Putamen (tissue), 1 donor: ENCODE data around the gene SOAT2.
A peak's percentile ranks its signal among the peaks of the same experiment; 100 is the strongest.

Experiments used
- DNase-seq: peaks from one replicate; pipeline ENCODE4 v3.0.0-alpha.2; 2016; ENCODE audit warnings: low spot score

SOAT2 gene

GRCh38 chr12:53102883-53103807 is at the start of gene SOAT2:
Gene SOAT2, plus strand, starts transcription at chr12:53103486. Its CDS starts 92 bp downstream, at chr12:53103578.
- DNase-seq = no peak

GRCh38 chr12:53054112-53054878 is 49.0 kb upstream of the SOAT2 start:
- DNase-seq = peak; percentile 96

DNA sequence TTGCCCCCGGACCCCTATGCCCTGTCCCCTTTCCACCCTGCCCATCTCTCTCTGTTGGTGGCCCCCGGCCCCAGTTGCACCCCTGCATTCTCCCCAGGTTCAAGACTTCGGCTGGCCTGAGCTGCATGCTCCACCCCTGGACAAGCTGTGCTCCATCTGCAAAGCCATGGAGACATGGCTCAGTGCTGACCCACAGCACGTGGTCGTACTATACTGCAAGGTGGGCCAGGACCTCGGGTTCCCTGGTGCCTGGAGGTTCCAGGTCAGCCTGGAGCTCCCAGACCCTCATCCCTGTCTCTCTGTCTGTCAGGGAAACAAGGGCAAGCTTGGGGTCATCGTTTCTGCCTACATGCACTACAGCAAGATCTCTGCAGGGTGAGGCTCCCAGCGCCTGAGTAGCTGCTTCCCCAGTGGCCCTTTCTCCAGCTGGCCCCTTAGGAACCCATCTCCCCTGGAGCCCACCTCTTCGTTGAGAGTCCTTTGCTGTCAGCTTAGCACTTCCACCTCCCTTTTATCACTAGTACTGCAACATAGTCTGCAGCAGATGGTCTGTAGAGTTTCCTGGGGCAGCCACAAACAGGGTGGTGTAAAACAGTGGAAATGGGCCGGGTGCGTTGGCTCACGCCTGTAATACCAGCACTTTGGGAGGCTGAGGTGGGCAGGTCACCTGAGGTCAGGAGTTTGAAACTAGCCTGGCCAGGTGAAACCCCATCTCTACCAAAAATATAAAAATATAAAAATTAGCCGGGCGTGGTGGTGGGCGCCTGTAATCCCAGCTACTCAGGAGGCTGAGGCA is 47.6 kb upstream of the SOAT2 start:
- no peak for DNase-seq

GRCh38 chr12:53056296-53056695 is 47.0 kb upstream of the SOAT2 start:
- no peak for DNase-seq

DNA sequence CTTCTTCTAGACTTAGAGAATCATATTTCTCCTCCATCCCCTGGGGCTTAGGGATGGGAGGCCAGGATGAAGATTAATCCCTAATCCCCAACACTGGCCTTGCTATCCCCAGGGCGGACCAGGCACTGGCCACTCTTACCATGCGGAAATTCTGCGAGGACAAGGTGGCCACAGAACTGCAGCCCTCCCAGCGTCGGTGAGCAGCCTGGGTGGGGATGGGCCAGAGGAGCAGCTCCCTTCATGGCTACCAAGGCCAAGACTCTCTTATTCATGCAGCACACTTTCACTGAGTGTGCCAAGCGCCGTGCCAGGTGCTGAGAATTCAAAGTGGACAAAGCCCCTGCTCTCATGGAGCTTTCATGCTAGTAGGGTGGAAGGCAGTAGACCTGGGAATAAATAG is 46.4 kb upstream of the SOAT2 start:
- DNase-seq = no peak

- DNase-seq = no peak
Observed at GRCh38 chr12:53057816-53058500, 45.3 kb upstream of the SOAT2 start.

DNA sequence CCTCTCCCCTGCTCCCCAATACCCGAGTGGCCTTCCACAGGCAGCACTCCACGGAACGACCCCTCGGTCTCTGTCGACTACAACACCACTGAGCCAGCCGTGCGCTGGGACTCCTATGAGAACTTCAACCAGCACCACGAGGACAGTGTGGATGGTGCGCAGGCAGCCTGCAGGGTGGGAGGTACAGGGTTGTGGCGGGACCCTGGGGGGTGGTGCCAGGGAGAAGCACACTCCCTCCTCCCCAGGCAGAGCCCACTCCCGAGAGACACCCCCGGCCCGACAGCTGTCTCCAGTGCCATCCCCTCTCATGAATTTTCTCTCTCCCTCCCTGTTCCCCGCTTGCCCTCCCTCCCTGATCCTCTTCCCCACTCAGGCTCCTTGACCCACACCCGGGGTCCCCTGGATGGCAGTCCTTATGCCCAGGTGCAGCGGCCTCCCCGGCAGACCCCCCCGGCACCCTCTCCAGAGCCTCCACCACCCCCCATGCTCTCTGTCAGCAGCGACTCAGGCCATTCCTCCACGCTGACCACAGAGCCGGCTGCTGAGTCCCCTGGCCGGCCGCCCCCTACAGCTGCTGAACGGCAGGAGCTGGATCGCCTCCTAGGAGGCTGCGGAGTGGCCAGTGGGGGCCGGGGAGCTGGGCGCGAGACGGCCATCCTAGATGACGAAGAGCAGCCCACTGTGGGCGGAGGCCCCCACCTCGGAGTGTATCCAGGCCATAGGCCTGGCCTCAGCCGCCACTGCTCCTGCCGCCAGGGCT is 44.4 kb upstream of the SOAT2 start:
- DNase-seq = no peak

DNA sequence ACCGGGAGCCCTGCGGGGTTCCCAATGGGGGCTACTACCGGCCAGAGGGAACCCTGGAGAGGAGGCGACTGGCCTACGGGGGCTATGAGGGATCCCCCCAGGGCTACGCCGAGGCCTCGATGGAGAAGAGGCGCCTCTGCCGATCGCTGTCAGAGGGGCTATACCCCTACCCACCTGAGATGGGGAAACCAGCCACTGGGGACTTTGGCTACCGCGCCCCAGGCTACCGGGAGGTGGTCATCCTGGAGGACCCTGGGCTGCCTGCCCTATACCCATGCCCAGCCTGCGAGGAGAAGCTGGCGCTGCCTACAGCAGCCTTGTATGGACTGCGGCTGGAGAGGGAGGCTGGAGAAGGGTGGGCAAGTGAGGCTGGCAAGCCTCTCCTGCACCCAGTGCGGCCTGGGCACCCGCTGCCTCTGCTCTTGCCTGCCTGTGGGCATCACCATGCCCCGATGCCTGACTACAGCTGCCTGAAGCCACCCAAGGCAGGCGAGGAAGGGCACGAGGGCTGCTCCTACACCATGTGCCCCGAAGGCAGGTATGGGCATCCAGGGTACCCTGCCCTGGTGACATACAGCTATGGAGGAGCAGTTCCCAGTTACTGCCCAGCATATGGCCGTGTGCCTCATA is 43.7 kb upstream of the SOAT2 start:
- DNase-seq = no peak

GRCh38 chr12:53060064-53060720 is 43.1 kb upstream of the SOAT2 start:
- DNase-seq = no peak

DNA sequence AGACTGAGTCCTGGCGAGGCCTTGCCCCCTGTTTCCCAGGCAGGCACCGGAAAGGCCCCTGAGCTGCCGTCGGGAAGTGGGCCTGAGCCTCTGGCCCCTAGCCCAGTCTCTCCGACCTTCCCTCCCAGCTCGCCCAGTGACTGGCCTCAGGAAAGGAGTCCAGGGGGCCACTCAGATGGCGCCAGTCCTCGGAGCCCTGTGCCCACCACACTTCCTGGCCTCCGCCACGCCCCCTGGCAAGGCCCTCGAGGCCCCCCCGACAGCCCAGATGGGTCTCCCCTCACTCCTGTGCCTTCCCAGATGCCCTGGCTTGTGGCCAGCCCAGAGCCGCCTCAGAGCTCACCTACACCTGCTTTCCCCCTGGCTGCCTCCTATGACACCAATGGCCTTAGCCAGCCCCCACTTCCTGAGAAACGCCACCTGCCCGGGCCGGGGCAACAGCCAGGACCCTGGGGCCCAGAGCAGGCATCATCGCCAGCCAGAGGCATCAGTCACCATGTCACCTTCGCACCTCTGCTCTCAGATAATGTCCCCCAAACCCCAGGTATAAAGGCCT is 42.5 kb upstream of the SOAT2 start:
- no peak for DNase-seq

- no peak for DNase-seq
Observed at GRCh38 chr12:53061404-53062010, 41.8 kb upstream of the SOAT2 start.

GRCh38 chr12:53062011-53062961 is 41.0 kb upstream of the SOAT2 start:
- DNase-seq = no peak

- no peak for DNase-seq
Observed at GRCh38 chr12:53062977-53063707, 40.1 kb upstream of the SOAT2 start.

- no peak for DNase-seq
Observed at GRCh38 chr12:53063708-53064612, 39.3 kb upstream of the SOAT2 start.

DNA sequence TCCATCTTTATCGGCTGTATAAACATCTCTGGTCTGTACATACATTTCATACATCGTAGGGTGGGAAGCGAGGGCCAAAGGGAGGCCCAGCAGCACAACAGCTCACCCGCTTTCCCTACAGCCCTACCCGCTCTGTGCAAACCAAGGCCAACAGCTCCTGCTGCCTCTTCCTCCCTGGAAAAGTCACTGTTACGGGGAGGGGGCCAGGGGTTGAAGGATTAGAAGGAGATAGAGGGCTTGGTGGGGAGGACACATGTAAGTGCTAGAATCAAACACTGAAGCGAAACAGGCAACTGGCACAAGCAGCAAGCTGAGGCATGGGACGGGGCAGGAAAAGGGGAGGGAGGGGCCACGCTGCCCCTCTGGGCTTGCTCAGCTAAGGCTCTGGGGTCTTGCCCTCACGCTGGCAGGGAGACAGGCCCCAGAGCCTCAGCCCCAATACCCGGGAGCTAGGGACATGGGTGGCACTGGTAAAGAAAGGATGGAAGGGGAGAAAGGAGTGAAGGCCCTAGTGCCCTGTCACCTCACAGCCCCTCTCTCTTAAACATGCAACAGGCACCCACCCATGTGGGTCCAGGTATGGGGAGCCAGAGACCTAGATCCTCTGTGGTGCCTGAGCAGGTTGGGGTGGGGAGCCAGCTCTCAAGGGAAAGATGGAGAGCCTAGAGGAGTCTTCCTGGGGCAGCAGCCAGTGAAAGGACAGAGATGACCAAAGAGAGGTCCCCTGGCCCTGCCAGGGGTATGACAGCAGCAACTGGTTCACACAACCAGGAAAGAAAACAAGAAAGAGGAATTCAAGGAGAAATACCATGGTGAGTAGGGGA is 38.5 kb upstream of the SOAT2 start:
- no peak for DNase-seq
